Mammary epithelial cell (primary cell): ENCODE data around the gene TASOR.

Experiments
- CTCF ChIP-seq, 2 donors: IDR thresholded peaks in 1 of 2; conservative IDR thresholded peaks in 1 of 2; 2 replicates each; pipeline ENCODE4 v1.5.1; 2011 to 2012; ENCODE audit warnings: inconsistent platforms in 2 of 2, low read length in 2 of 2, mild to moderate bottlenecking in 2 of 2, control low read depth in 1 of 2, low read depth in 1 of 2; ENCODE audit not compliant: insufficient read depth in 1 of 2; ENCODE audit errors: extremely low read depth in 1 of 2
- EZH2 ChIP-seq: IDR thresholded peaks from 2 replicates; pipeline ENCODE4 v1.6.1; 2012; ENCODE audit warnings: low read length, inconsistent platforms, borderline replicate concordance

GRCh38 chr3:56680054-56680580 is 2.9 kb downstream of the TASOR start:
- TF ChIP-seq EZH2 (no peak), CTCF (conservative IDR thresholded peaks at IDR 0.05 in 1 of 2, IDR thresholded peaks at IDR 0.05 in 1 of 2; ENCODE audit: extremely low read depth in 1 of 2, insufficient read depth in 1 of 2, low read depth in 1 of 2, low read length in 2 of 2) (no peak)
